GM23338 (cell line): ENCODE data around the gene WDR76. TPM values are rescaled to one million over a fixed set of nuclear protein-coding genes. Genes with fewer than 3 reads are reported as not detected.

ENCODE experiments used
- ATAC-seq: fragments of 200-7000 bp; cut with Tn5 transposase; 3 replicates; pipeline ENCODE4 v1.9.1; 2020
- DNase-seq: peaks from one replicate; pipeline ENCODE4 v3.0.0-alpha.2; 2015; ENCODE audit warnings: low spot score
- H2AFZ ChIP-seq: fragments of 200-600 bp; sonication (generic); 2 replicates; pipeline ENCODE4 v1.8.0; 2016; ENCODE audit warnings: antibody characterized with exemption, mild to moderate bottlenecking, moderate library complexity
- H3F3A ChIP-seq: fragments of 200-600 bp; sonication (generic); replicated peaks from 2 replicates; pipeline ENCODE4 v1.8.0; 2017; ENCODE audit warnings: antibody characterized with exemption, mixed run types, low read depth
- H3K27ac ChIP-seq: fragments of 200-600 bp; sonication (generic); 2 replicates; pipeline ENCODE4 v1.6.1; 2016; ENCODE audit warnings: low read depth
- H3K27me3 ChIP-seq: fragments of 200-600 bp; sonication (generic); 2 replicates; pipeline ENCODE4 v1.8.0; 2016; ENCODE audit warnings: mild to moderate bottlenecking, mixed run types, moderate library complexity; ENCODE audit not compliant: insufficient read depth
- H3K36me3 ChIP-seq: fragments of 200-600 bp; sonication (generic); 2 replicates; pipeline ENCODE4 v1.8.0; 2016; ENCODE audit warnings: mild to moderate bottlenecking; ENCODE audit not compliant: insufficient read depth
- H3K4me1 ChIP-seq: fragments of 200-600 bp; sonication (generic); 2 replicates; pipeline ENCODE4 v1.8.0; 2016; ENCODE audit warnings: mild to moderate bottlenecking, moderate library complexity; ENCODE audit not compliant: insufficient read depth
- H3K4me2 ChIP-seq: fragments of 200-600 bp; sonication (generic); 2 replicates; pipeline ENCODE4 v1.7.1; 2017; ENCODE audit warnings: mixed run types
- H3K4me3 ChIP-seq: fragments of 200-600 bp; sonication (generic); 2 replicates; pipeline ENCODE4 v1.6.1; 2016; ENCODE audit warnings: mixed run types
- H3K79me2 ChIP-seq: fragments of 200-600 bp; sonication (generic); replicated peaks from 2 replicates; pipeline ENCODE4 v1.8.0; 2017; ENCODE audit warnings: mild to moderate bottlenecking; ENCODE audit not compliant: insufficient read depth
- H3K9me2 ChIP-seq: fragments of 200-600 bp; sonication (generic); 2 replicates; pipeline ENCODE4 v1.8.0; 2017; ENCODE audit not compliant: insufficient read depth
- H4K20me1 ChIP-seq: fragments of 200-600 bp; sonication (generic); replicated peaks from 2 replicates; pipeline ENCODE4 v1.8.0; 2017; ENCODE audit warnings: mild to moderate bottlenecking; ENCODE audit not compliant: insufficient read depth
- H3K27ac Mint-ChIP-seq: 2 replicates; pipeline ENCODE4 v1.8.0; 2020; ENCODE audit warnings: inconsistent platforms, mild to moderate bottlenecking, moderate library complexity, mixed read lengths
- H3K27me3 Mint-ChIP-seq: 3 replicates; pipeline ENCODE4 v1.8.0; 2022; ENCODE audit warnings: low read depth, mild to moderate bottlenecking, moderate library complexity, mixed read lengths, inconsistent platforms; ENCODE audit not compliant: insufficient read depth, poor library complexity
- H3K36me3 Mint-ChIP-seq: 3 replicates; pipeline ENCODE4 v1.8.0; 2021; ENCODE audit warnings: low read depth, mild to moderate bottlenecking, inconsistent platforms, moderate library complexity, mixed read lengths
- H3K4me1 Mint-ChIP-seq: 3 replicates; pipeline ENCODE4 v1.8.0; 2020; ENCODE audit warnings: mild to moderate bottlenecking, inconsistent platforms, mixed read lengths
- H3K4me3 Mint-ChIP-seq: 3 replicates; pipeline ENCODE4 v1.8.0; 2021; ENCODE audit warnings: moderate library complexity, mild to moderate bottlenecking, inconsistent platforms, mixed read lengths
- H3K9me3 Mint-ChIP-seq: 3 replicates; pipeline ENCODE4 v1.8.0; 2020; ENCODE audit warnings: moderate library complexity, mild to moderate bottlenecking, inconsistent platforms, mixed read lengths
- CREB1 ChIP-seq: fragments of 250-450 bp; sonication (Bioruptor Pico); IDR thresholded peaks from 2 replicates; pipeline ENCODE4 v1.5.0; 2020; ENCODE audit warnings: low read depth, mild to moderate bottlenecking, moderate library complexity
- CTCF ChIP-seq, 2 experiments: fragments of 200-600 bp in 1 of 2; sonication (generic) in 1 of 2; conservative IDR thresholded peaks; 2 replicates each; pipeline versions ENCODE4 v1.5.1 to v1.6.1; 2016 to 2017; ENCODE audit warnings: antibody characterized with exemption in 2 of 2, low read depth in 2 of 2, mild to moderate bottlenecking in 2 of 2, moderate library complexity in 1 of 2
- EZH2 ChIP-seq: fragments of 200-600 bp; sonication (generic); IDR thresholded peaks from one replicate; pipeline ENCODE4 v1.8.0; 2017; ENCODE audit warnings: antibody characterized with exemption, mild to moderate bottlenecking, low read depth; ENCODE audit not compliant: unreplicated experiment
- EZH2phosphoT487 ChIP-seq: fragments of 200-600 bp; sonication (generic); IDR thresholded peaks from one replicate; pipeline ENCODE4 v1.8.1; 2018; ENCODE audit warnings: antibody characterized with exemption; ENCODE audit not compliant: unreplicated experiment
- JUNB ChIP-seq: IDR thresholded peaks from one replicate; pipeline ENCODE4 v1.6.1; 2016; ENCODE audit warnings: antibody characterized with exemption; ENCODE audit not compliant: unreplicated experiment
- NANOG ChIP-seq: IDR thresholded peaks from 2 replicates; pipeline ENCODE4 v1.6.1; 2016; ENCODE audit warnings: antibody characterized with exemption, borderline replicate concordance
- POLR2AphosphoS5 ChIP-seq: IDR thresholded peaks from 2 replicates; pipeline ENCODE4 v1.6.1; 2016; ENCODE audit warnings: antibody characterized with exemption, low read depth
- STAT1 ChIP-seq: IDR thresholded peaks from one replicate; pipeline ENCODE4 v1.6.1; 2016; ENCODE audit warnings: antibody characterized with exemption; ENCODE audit not compliant: unreplicated experiment
- ZNF114 ChIP-seq: fragments of 250-450 bp; sonication (Bioruptor Pico); IDR thresholded peaks from 2 replicates; pipeline ENCODE4 v1.5.0; 2020; ENCODE audit warnings: mild to moderate bottlenecking, moderate library complexity
- ZNF331 ChIP-seq: fragments of 250-450 bp; sonication (Bioruptor Pico); IDR thresholded peaks from 2 replicates; pipeline ENCODE4 v1.5.0; 2020; ENCODE audit warnings: low read depth, mild to moderate bottlenecking, moderate library complexity
- polyA plus RNA-seq: library from polyadenylated mRNA; unstranded; fragments of >200 nt; fragmentation: Nextera tagmentation; extraction: Ambion mirVana; gene quantifications from 2 replicates; pipeline ENCODE4 v1.2.1, GENCODE V29; 2016
- total RNA-seq: library from RNA; depleted of rRNA; stranded (reverse); fragments of >200 nt; shearing (Covaris generic); gene quantifications from 2 replicates; pipeline ENCODE4 v1.2.3, GENCODE V29; 2014
- TF ChIP-seq, protein P1 (sequence below): IDR thresholded peaks from 2 replicates; pipeline ENCODE4 v1.6.1; 2016; ENCODE audit warnings: antibody characterized with exemption
- TF ChIP-seq, protein P2 (sequence below): IDR thresholded peaks from one replicate; pipeline ENCODE4 v1.6.1; 2018; ENCODE audit warnings: antibody characterized with exemption; ENCODE audit not compliant: unreplicated experiment
- TF ChIP-seq, protein P3 (sequence below): fragments of 250-450 bp; sonication (Bioruptor Pico); IDR thresholded peaks from 2 replicates; pipeline ENCODE4 v1.5.0; 2020; ENCODE audit warnings: mild to moderate bottlenecking, moderate library complexity

Gene WDR76
- total and polyA plus RNA-seq, 2 experiments from 2014 or later = 9.7 to 17.8 TPM

GRCh38 chr15:43867096-43867495 lies 40.3 kb downstream of the WDR76 start:
- no peak overlapping the region for H3K4me3 Mint-ChIP-seq
- DNase-seq (no peak), ATAC-seq (peak; percentile 33; the same call in 2 of the 3 replicates)
- no peaks in the 10 kb centered on the region for H3K36me3 ChIP-seq
- no peaks in the 10 kb centered on the region for H3K9me2 ChIP-seq
- no peaks in the 10 kb centered on the region for H3K4me1 Mint-ChIP-seq
- H2AFZ ChIP-seq = no peak overlapping the region
- no peak overlapping the region for H3K27ac Mint-ChIP-seq
- TF ChIP-seq CTCF (conservative IDR thresholded peaks at IDR 0.05; ENCODE audit: low read depth in 2 of 2) (no peak), JUNB (no peak), STAT1 (no peak), NANOG (no peak), POLR2AphosphoS5 (no peak), ZNF114 (CRISPR knock-in tag) (no peak), CREB1 (CRISPR knock-in tag) (no peak), EZH2phosphoT487 (no peak), ZNF331 (CRISPR knock-in tag) (no peak), EZH2 (no peak)
- TF ChIP-seq, protein P1, sequence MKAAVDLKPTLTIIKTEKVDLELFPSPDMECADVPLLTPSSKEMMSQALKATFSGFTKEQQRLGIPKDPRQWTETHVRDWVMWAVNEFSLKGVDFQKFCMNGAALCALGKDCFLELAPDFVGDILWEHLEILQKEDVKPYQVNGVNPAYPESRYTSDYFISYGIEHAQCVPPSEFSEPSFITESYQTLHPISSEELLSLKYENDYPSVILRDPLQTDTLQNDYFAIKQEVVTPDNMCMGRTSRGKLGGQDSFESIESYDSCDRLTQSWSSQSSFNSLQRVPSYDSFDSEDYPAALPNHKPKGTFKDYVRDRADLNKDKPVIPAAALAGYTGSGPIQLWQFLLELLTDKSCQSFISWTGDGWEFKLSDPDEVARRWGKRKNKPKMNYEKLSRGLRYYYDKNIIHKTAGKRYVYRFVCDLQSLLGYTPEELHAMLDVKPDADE = no peak
- TF ChIP-seq, protein P2, sequence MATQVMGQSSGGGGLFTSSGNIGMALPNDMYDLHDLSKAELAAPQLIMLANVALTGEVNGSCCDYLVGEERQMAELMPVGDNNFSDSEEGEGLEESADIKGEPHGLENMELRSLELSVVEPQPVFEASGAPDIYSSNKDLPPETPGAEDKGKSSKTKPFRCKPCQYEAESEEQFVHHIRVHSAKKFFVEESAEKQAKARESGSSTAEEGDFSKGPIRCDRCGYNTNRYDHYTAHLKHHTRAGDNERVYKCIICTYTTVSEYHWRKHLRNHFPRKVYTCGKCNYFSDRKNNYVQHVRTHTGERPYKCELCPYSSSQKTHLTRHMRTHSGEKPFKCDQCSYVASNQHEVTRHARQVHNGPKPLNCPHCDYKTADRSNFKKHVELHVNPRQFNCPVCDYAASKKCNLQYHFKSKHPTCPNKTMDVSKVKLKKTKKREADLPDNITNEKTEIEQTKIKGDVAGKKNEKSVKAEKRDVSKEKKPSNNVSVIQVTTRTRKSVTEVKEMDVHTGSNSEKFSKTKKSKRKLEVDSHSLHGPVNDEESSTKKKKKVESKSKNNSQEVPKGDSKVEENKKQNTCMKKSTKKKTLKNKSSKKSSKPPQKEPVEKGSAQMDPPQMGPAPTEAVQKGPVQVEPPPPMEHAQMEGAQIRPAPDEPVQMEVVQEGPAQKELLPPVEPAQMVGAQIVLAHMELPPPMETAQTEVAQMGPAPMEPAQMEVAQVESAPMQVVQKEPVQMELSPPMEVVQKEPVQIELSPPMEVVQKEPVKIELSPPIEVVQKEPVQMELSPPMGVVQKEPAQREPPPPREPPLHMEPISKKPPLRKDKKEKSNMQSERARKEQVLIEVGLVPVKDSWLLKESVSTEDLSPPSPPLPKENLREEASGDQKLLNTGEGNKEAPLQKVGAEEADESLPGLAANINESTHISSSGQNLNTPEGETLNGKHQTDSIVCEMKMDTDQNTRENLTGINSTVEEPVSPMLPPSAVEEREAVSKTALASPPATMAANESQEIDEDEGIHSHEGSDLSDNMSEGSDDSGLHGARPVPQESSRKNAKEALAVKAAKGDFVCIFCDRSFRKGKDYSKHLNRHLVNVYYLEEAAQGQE = no peak
- TF ChIP-seq, protein P3, sequence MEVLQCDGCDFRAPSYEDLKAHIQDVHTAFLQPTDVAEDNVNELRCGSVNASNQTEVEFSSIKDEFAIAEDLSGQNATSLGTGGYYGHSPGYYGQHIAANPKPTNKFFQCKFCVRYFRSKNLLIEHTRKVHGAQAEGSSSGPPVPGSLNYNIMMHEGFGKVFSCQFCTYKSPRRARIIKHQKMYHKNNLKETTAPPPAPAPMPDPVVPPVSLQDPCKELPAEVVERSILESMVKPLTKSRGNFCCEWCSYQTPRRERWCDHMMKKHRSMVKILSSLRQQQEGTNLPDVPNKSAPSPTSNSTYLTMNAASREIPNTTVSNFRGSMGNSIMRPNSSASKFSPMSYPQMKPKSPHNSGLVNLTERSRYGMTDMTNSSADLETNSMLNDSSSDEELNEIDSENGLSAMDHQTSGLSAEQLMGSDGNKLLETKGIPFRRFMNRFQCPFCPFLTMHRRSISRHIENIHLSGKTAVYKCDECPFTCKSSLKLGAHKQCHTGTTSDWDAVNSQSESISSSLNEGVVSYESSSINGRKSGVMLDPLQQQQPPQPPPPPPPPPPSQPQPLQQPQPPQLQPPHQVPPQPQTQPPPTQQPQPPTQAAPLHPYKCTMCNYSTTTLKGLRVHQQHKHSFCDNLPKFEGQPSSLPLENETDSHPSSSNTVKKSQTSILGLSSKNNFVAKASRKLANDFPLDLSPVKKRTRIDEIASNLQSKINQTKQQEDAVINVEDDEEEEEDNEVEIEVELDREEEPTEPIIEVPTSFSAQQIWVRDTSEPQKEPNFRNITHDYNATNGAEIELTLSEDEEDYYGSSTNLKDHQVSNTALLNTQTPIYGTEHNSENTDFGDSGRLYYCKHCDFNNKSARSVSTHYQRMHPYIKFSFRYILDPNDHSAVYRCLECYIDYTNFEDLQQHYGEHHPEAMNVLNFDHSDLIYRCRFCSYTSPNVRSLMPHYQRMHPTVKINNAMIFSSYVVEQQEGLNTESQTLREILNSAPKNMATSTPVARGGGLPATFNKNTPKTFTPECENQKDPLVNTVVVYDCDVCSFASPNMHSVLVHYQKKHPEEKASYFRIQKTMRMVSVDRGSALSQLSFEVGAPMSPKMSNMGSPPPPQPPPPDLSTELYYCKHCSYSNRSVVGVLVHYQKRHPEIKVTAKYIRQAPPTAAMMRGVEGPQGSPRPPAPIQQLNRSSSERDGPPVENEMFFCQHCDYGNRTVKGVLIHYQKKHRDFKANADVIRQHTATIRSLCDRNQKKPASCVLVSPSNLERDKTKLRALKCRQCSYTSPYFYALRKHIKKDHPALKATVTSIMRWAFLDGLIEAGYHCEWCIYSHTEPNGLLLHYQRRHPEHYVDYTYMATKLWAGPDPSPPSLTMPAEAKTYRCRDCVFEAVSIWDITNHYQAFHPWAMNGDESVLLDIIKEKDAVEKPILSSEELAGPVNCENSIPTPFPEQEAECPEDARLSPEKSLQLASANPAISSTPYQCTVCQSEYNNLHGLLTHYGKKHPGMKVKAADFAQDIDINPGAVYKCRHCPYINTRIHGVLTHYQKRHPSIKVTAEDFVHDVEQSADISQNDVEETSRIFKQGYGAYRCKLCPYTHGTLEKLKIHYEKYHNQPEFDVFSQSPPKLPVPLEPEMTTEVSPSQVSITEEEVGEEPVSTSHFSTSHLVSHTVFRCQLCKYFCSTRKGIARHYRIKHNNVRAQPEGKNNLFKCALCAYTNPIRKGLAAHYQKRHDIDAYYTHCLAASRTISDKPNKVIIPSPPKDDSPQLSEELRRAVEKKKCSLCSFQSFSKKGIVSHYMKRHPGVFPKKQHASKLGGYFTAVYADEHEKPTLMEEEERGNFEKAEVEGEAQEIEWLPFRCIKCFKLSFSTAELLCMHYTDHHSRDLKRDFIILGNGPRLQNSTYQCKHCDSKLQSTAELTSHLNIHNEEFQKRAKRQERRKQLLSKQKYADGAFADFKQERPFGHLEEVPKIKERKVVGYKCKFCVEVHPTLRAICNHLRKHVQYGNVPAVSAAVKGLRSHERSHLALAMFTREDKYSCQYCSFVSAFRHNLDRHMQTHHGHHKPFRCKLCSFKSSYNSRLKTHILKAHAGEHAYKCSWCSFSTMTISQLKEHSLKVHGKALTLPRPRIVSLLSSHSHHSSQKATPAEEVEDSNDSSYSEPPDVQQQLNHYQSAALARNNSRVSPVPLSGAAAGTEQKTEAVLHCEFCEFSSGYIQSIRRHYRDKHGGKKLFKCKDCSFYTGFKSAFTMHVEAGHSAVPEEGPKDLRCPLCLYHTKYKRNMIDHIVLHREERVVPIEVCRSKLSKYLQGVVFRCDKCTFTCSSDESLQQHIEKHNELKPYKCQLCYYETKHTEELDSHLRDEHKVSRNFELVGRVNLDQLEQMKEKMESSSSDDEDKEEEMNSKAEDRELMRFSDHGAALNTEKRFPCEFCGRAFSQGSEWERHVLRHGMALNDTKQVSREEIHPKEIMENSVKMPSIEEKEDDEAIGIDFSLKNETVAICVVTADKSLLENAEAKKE (CRISPR knock-in tag) = no peak
- no peaks in the 10 kb centered on the region for H3K79me2 ChIP-seq
- no peaks in the 10 kb centered on the region; the same call in 2 of the 3 replicates for H3K36me3 Mint-ChIP-seq
- no peaks in the 10 kb centered on the region for H4K20me1 ChIP-seq
- H3K9me3 Mint-ChIP-seq = no peaks in the 10 kb centered on the region
- no peak overlapping the region for H3K4me2 ChIP-seq
- H3K27me3 Mint-ChIP-seq = no peaks in the 10 kb centered on the region
- 0 out of 2 replicates have a peak, but pooled peaks cover 4% of the 10 kb centered on the region for H3F3A ChIP-seq
- no peak overlapping the region for H3K4me3 ChIP-seq
- H3K27me3 ChIP-seq = no peaks in the 10 kb centered on the region
- no peak overlapping the region for H3K27ac ChIP-seq
- no peaks in the 10 kb centered on the region for H3K4me1 ChIP-seq
